GM18873 (cell line): ENCODE data around the gene MDN1.

ENCODE experiments used
- ATAC-seq: cut with Tn5 transposase; IDR thresholded peaks from one replicate; pipeline ENCODE4 v1.9.1; 2021; ENCODE audit warnings: mild to moderate bottlenecking, moderate library complexity, moderate number of reproducible peaks; ENCODE audit not compliant: unreplicated experiment, low FRiP score

The MDN1 gene

GRCh38 chr6:89611666-89612065 lies 207.9 kb downstream of the MDN1 start:
- no peak for ATAC-seq

GRCh38 chr6:89610149-89610642 lies 209.4 kb downstream of the MDN1 start:
- peak; percentile 55 for ATAC-seq

DNA sequence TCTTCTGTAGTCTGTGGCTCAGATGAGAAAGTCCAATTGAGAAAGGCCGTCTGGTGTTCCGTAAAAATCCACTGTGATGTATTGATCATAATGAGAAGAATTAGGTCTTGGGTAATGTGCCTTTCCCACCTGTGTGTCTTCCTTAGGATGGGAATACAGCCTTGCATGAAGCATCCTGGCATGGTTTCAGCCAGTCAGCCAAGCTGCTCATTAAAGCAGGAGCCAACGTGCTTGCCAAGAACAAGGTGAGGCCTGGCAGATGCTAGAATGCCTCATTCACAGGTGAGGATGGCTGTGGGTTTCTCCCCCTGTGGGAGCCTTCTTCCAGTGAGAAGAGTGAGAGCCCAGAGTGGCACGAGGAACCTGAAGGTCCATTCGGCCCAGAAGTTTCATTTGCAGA lies 213.7 kb downstream of the MDN1 start:
- ATAC-seq: no peak

DNA sequence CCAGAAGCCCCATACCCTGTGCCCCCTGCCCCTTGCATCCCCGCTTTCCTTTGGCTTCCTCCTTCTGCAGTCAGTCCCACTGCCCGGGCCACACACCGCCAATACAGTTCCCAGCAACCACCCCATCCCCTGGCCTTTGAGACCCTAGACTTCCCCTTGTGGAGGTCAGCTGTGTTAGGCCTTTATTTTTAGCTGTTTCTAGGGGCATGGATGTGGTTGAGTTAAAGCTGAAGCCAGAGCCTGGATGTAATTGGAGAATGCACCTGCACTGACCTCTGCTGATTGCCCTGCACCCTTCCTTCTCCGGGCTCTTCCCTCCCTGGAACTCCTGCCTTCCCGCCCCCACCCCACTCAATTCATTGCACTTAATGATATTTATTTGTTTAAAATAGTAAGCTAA lies 214.9 kb downstream of the MDN1 start:
- ATAC-seq: no peak

DNA sequence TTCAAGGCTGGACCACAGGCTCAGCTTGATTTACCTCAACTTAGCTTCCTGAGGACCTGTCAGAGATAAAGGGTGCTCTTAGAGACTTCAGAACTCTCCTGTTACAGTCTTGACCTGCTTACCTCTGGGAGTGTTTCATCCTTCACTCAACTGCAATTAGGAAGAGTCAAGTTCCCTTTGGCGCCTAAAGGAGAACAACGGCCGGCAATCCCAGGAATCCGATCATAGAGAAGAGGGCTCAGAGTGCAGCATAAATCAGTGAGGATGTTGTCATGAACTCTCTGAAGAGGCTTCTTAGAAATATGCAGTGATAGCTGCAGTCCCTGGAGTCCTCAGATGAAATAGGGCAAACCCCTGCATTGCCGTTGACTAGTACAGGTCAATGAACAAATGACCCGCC lies 217.4 kb downstream of the MDN1 start:
- no peak for ATAC-seq

DNA sequence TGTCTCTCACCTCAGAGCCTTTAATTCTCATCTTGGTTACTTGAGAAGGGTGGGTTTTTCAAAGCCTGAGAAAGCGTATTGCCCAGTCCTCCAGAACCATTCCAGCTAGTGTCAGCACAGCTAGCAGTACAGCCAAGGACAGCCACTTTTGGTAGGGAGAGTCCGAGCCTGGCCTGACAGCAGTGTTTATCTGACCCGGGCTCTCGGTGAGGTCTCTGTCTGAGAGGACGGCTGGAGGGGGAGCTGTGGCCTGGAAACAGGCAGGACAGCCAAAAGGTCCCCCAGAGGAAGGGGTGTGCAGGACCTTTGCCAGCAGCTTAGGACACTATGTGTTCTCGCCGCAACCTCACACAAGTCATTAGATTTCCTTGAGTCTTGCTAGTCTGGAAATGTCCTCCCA lies 219.9 kb downstream of the MDN1 start:
- ATAC-seq: no peak

GRCh38 chr6:89597988-89598387 lies 221.6 kb downstream of the MDN1 start:
- no peak for ATAC-seq

- no peak for ATAC-seq
Observed at GRCh38 chr6:89597372-89597771, 222.2 kb downstream of the MDN1 start.

GRCh38 chr6:89596484-89596883 lies 223.1 kb downstream of the MDN1 start:
- no peak for ATAC-seq

GRCh38 chr6:89596056-89596455 lies 223.5 kb downstream of the MDN1 start:
- peak; percentile 96 for ATAC-seq
